HG03520 (cell line): ENCODE data around the gene PES1.
"Not testable (repeated sequence)": the region's sequence is repeated elsewhere in the genome, so short reads cannot be mapped to it uniquely, and the experiment has no call there.

Experiments
- ATAC-seq: cut with Tn5 transposase; IDR thresholded peaks from one replicate; pipeline ENCODE4 v1.9.1; 2021; ENCODE audit warnings: mild to moderate bottlenecking, moderate library complexity; ENCODE audit not compliant: unreplicated experiment

PES1 gene

GRCh38 chr22:30556388-30556787 is 35.3 kb downstream of the PES1 start:
- ATAC-seq, result no peak

DNA sequence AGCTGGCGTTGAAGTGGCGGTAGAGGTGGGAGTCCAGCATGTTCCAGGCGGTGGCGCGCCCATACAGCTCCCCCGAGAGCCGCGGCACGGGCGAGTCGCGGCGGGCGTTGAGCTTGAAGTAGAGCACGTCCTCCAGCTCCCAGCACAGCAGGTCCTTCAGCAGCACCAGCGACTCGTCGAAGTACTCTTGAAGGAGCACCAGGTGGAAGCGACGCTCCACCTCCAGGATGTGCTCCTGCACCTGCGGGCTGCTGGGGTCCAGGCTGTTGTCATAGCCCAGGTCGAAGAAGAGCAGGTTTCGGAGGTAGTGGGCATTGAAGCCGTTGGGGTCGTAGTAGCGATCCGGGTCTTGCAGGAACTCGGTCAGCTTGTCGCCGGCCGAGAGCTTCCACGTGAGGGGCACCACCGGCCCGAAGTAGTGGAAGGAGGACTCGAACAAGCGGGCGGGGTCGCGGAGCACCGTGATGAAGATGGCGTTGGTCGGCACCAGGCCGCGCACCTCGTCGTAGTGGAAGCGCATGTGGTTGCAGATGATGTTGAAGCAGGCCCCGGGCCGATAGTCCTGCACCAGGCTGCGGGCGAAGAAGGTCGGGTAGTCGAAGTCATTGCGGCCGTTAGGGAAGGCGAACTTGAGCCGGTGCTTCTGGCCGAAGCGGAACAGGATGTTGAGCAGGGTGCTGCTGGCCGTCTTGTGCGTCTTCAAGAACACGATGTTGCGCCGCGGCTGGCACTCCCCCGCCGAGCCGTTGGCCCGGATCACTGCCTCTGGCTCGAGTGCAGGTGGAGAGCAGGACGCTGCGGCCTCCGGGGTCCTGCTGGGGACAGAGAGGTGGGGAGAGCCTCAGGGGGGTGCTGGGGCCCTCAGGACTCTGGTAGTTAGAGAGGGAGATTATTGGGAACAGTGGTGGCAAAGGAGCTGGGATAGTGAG is 36.2 kb downstream of the PES1 start:
- ATAC-seq, result no peak

DNA sequence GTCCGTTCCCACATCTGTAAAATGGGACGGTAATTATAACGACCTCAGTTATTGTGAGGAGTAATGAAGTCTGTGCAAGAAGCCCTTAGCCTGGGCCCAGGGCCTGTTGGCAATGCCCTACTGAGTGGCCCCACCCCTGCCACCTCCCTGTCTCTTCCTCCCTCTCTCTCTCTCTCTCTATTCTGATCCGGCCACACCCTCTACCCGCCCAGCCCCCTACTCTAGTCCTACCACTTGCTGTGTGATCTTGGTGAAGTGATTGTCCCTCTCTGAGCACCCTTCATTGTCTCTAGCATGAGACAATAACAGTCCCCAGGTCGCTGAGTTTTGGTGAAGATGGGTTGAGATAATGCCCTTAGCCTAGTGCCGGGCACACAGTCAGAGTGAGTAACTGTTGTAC is 37.7 kb downstream of the PES1 start:
- no peak for ATAC-seq

GRCh38 chr22:30552719-30553118 is 39.0 kb downstream of the PES1 start:
- no peak for ATAC-seq

- not testable (repeated sequence) for ATAC-seq
These were observed 39.9 kb downstream of the PES1 start for GRCh38 chr22:30551813-30552212.

GRCh38 chr22:30547188-30547587 is 44.5 kb downstream of the PES1 start:
- no peak for ATAC-seq

GRCh38 chr22:30546616-30547015 is 45.1 kb downstream of the PES1 start, which contains the start of gene SEC14L6:
TSS of gene SEC14L6 (minus strand) at chr22:30546741. CDS start at chr22:30546682, 59 bp downstream.
- no peak for ATAC-seq

DNA sequence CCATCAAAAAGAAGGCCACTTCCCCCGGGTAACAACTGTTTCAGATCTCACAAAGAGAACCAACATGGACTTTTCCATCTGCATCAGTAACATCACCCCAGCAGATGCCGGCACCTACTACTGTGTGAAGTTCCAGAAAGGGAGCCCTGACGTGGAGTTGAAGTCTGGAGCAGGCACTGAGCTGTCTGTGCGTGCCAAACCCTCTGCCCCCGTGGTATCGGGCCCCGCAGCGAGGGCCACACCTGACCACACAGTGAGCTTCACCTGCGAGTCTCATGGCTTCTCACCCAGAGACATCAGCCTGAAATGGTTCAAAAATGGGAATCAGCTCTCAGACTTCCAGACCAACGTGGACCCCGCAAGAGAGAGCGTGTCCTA is 48.9 kb downstream of the PES1 start:
- ATAC-seq, result no peak

DNA sequence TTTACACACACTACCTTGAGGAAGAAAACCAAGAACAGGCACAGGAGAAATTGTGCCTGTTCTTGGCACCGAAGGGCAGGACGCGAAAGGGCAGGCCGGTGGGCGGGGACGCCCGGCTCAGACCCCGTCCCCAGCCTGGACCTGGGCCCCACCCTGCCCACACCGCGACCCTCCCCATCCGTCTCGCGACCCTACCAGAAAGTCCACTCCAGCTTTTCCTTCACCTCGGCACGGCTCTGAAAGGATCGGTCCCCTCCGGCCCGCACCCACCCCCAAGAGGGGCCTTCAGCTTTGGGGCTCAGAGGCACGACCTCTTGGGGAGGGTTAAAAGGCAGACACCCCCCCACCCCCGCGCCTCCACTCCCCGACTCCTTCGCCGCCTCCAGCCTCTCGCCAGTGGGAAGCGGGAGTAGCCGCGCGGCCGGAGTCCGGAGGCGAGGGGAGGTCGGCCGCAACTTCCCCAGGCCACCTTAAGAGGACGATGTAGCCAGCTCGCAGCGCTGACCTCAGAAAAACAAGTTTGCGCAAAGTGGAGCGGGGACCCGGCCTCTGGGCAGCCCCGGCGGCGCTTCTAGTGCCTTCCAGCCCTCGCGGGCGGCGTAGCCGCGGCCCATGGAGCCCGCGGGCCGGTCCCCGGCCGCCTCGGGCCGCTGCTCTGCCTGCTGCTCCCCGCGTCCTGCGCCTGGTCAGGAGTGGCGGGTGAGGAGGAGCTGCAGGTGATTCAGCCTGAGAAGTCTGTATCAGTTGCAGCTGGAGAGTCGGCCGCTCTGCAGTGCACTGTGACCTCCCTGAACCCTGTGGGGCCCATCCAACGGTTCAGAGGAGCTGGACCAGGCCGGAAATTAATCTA is 49.5 kb downstream of the PES1 start:
- no peak for ATAC-seq

DNA sequence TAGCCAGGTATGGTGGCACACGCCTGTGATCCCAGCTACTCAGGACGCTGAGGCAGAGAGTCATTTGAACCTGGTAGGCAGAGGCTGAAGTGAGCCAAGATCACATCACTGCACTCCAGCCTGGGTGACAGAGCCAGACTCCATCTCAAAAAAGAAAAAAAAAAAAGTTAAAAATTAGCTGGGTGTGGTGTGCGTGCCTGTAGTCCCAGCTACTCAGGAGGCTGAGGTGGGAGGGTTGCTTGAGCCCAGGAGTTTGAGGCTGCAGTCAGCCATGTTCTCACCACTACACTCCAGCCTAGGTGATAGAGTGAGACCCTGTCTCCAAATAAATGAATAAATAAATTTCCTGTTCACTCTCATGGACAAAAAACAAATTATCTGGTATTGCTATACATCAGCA is 50.2 kb downstream of the PES1 start:
- not testable (repeated sequence) for ATAC-seq

- no peak for ATAC-seq
These were observed 52.3 kb downstream of the PES1 start for GRCh38 chr22:30539368-30539767.

GRCh38 chr22:30538280-30538679 is 53.4 kb downstream of the PES1 start:
- ATAC-seq, result no peak

DNA sequence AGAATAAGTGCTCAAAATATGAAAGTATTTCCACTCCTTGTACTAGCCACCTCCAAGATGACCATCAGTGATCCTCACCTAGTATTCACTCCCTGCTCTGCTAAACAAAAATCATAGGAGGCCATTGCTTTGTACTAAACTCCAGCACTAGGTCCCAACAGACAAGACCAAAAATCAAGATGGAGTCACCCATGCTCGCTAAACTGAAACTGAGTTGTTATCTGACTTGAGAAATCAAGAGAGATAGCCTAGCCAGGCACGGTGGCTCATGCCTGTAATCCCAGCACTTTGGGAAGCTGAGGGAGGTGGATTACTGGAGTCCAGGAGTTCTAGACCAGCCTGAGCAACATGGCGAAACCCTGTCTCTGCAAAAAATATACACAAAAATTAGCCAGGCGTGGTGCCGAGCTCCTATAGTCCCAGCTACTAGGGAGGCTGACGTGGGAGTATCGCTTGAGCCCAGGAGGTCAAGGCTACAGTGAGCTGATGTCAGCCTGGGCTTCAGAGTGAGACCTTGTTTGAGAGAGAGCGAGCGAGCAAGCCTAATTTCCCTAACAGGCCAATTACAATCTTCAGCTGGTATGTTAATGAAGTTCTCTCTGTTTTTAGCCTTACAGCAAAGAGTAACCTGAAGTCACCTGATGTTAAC is 54.5 kb downstream of the PES1 start:
- no peak for ATAC-seq

DNA sequence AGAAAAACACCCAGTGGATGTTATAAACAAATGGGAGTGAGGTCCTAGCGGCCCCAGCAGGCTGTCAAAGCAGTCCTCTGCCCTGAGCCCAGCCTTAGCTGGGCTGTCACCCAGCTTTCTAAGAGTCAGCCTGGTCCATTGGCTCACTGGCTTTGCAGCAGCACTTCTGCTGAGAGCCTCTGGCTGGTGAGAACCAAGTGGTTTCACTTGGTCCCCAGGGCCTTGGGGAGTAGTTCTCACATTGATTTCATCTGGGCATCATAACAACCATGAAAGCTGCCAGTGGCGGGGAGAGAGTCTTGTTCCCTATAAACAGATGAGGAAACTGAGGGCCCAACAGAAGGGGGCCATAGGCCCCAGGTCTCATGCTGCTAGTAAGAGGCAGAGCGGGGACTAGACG is 56.5 kb downstream of the PES1 start:
- ATAC-seq, result no peak

GRCh38 chr22:30531651-30532608 is 59.8 kb downstream of the PES1 start:
- no peak for ATAC-seq

- ATAC-seq, result no peak
These were observed 65.1 kb downstream of the PES1 start for GRCh38 chr22:30526656-30527055.
